ENCODE results near the gene RPGRIP1L.

DNA sequence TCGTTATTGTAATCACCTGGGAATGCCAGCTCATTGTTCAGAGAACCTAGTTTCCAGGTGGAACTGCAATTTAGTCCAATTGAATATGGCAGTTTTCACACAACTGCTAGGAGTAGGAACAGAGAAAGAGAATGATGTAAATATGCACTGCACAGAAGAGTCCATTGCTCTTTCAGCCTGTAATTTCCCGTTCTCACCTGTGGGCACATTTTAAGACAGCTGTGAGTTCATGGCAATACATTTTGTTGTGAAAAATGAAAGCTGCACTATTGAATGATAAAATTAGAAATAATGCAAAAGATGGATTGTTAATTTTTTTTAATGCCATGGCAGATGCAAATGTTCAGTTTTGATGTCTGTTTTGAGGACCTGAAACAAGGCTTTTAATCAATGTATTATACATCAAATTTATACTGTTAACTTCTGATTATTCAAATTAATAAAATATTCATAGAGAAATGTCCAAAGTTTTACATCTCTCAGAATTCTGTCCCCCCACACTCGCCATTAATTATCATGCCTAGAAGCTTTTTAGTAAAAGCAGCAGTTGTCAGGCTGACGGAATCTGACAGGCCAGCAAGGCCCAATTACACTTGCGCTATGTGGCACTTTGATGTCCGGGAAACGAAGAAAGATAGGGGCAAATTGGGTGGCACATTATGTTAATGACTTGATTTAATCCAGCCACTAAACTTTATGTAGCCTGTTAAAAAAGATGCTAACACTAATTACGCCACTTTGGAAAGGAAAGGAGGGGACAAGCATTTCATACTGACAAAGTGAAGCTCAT lies 72.2 kb downstream of the RPGRIP1L start:
- TF ChIP-seq ZNF644 (tag; IDR thresholded peaks at IDR 0.05; ENCODE audit: low read depth) (no peak), BRCA1 (IDR thresholded peaks at IDR 0.05) (no peak), BRCA1 (CRISPR knock-in tag; IDR thresholded peaks at IDR 0.05) (no peak), POLR2A (conservative IDR thresholded peaks at IDR 0.05) (no peak), ESRRA (IDR thresholded peaks at IDR 0.05; ENCODE audit: borderline replicate concordance, low read depth) (no peak), CBX1 (IDR thresholded peaks at IDR 0.05; ENCODE audit: low read depth) (no peak), PCBP2 (IDR thresholded peaks at IDR 0.05; ENCODE audit: low read depth, low read length, poor library complexity, severe bottlenecking) (no peak), PCBP1 (IDR thresholded peaks at IDR 0.05; ENCODE audit: low read depth, low read length, poor library complexity, severe bottlenecking) (no peak), ZNF445 (CRISPR knock-in tag; IDR thresholded peaks at IDR 0.05; ENCODE audit: low read depth) (no peak), ZNF830 (CRISPR knock-in tag; IDR thresholded peaks at IDR 0.05) (no peak), ZNF311 (CRISPR knock-in tag; IDR thresholded peaks at IDR 0.05) (no peak)
- TF ChIP-seq, protein P1, sequence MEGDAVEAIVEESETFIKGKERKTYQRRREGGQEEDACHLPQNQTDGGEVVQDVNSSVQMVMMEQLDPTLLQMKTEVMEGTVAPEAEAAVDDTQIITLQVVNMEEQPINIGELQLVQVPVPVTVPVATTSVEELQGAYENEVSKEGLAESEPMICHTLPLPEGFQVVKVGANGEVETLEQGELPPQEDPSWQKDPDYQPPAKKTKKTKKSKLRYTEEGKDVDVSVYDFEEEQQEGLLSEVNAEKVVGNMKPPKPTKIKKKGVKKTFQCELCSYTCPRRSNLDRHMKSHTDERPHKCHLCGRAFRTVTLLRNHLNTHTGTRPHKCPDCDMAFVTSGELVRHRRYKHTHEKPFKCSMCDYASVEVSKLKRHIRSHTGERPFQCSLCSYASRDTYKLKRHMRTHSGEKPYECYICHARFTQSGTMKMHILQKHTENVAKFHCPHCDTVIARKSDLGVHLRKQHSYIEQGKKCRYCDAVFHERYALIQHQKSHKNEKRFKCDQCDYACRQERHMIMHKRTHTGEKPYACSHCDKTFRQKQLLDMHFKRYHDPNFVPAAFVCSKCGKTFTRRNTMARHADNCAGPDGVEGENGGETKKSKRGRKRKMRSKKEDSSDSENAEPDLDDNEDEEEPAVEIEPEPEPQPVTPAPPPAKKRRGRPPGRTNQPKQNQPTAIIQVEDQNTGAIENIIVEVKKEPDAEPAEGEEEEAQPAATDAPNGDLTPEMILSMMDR (IDR thresholded peaks at IDR 0.05 in 2 of 3, conservative IDR thresholded peaks at IDR 0.05 in 1 of 3; ENCODE audit: insufficient read depth in 2 of 3, low read depth in 1 of 3, low read length in 3 of 3), result no peak
- TF ChIP-seq, protein P2, sequence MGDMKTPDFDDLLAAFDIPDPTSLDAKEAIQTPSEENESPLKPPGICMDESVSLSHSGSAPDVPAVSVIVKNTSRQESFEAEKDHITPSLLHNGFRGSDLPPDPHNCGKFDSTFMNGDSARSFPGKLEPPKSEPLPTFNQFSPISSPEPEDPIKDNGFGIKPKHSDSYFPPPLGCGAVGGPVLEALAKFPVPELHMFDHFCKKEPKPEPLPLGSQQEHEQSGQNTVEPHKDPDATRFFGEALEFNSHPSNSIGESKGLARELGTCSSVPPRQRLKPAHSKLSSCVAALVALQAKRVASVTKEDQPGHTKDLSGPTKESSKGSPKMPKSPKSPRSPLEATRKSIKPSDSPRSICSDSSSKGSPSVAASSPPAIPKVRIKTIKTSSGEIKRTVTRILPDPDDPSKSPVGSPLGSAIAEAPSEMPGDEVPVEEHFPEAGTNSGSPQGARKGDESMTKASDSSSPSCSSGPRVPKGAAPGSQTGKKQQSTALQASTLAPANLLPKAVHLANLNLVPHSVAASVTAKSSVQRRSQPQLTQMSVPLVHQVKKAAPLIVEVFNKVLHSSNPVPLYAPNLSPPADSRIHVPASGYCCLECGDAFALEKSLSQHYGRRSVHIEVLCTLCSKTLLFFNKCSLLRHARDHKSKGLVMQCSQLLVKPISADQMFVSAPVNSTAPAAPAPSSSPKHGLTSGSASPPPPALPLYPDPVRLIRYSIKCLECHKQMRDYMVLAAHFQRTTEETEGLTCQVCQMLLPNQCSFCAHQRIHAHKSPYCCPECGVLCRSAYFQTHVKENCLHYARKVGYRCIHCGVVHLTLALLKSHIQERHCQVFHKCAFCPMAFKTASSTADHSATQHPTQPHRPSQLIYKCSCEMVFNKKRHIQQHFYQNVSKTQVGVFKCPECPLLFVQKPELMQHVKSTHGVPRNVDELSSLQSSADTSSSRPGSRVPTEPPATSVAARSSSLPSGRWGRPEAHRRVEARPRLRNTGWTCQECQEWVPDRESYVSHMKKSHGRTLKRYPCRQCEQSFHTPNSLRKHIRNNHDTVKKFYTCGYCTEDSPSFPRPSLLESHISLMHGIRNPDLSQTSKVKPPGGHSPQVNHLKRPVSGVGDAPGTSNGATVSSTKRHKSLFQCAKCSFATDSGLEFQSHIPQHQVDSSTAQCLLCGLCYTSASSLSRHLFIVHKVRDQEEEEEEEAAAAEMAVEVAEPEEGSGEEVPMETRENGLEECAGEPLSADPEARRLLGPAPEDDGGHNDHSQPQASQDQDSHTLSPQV (IDR thresholded peaks at IDR 0.05), result no peak
- TF ChIP-seq, protein P3, sequence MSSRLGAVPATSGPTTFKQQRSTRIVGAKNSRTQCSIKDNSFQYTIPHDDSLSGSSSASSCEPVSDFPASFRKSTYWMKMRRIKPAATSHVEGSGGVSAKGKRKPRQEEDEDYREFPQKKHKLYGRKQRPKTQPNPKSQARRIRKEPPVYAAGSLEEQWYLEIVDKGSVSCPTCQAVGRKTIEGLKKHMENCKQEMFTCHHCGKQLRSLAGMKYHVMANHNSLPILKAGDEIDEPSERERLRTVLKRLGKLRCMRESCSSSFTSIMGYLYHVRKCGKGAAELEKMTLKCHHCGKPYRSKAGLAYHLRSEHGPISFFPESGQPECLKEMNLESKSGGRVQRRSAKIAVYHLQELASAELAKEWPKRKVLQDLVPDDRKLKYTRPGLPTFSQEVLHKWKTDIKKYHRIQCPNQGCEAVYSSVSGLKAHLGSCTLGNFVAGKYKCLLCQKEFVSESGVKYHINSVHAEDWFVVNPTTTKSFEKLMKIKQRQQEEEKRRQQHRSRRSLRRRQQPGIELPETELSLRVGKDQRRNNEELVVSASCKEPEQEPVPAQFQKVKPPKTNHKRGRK (tag; IDR thresholded peaks at IDR 0.05), result no peak
- TF ChIP-seq, protein P4, sequence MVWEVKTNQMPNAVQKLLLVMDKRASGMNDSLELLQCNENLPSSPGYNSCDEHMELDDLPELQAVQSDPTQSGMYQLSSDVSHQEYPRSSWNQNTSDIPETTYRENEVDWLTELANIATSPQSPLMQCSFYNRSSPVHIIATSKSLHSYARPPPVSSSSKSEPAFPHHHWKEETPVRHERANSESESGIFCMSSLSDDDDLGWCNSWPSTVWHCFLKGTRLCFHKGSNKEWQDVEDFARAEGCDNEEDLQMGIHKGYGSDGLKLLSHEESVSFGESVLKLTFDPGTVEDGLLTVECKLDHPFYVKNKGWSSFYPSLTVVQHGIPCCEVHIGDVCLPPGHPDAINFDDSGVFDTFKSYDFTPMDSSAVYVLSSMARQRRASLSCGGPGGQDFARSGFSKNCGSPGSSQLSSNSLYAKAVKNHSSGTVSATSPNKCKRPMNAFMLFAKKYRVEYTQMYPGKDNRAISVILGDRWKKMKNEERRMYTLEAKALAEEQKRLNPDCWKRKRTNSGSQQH (CRISPR knock-in tag; IDR thresholded peaks at IDR 0.05), result no peak
